ENCODE results near the gene CPE.
"Not testable (repeated sequence)": the region's sequence is repeated elsewhere in the genome, so short reads cannot be mapped to it uniquely, and the experiment has no call there.

Gene CPE

GRCh38 chr4:165470009-165470408 lies 91.2 kb downstream of the CPE start:
- FAIRE-seq = no peak

GRCh38 chr4:165472943-165473676 lies 94.3 kb downstream of the CPE start:
- FAIRE-seq = no peak

GRCh38 chr4:165474784-165475705 lies 96.2 kb downstream of the CPE start:
- no peak for FAIRE-seq

GRCh38 chr4:165475706-165476070 lies 96.9 kb downstream of the CPE start:
- FAIRE-seq = no peak

- no peak for FAIRE-seq
These were observed 97.6 kb downstream of the CPE start for GRCh38 chr4:165476214-165477098.

- no peak for FAIRE-seq
These were observed 99.0 kb downstream of the CPE start for GRCh38 chr4:165477799-165478198.

- FAIRE-seq = no peak
These were observed 99.5 kb downstream of the CPE start for GRCh38 chr4:165478260-165478659.

- no peak for FAIRE-seq
These were observed 102.4 kb downstream of the CPE start for GRCh38 chr4:165481053-165481835.

GRCh38 chr4:165489786-165490185 lies 111.0 kb downstream of the CPE start:
- FAIRE-seq = no peak

GRCh38 chr4:165492583-165492982 lies 113.8 kb downstream of the CPE start:
- FAIRE-seq = not testable (repeated sequence)

- FAIRE-seq = no peak
These were observed 114.6 kb downstream of the CPE start for GRCh38 chr4:165493359-165493758.

- FAIRE-seq = no peak
These were observed 124.4 kb downstream of the CPE start for GRCh38 chr4:165502916-165503907.

- FAIRE-seq = no peak
These were observed 125.4 kb downstream of the CPE start for GRCh38 chr4:165504184-165504583.

GRCh38 chr4:165505958-165506837 lies 127.4 kb downstream of the CPE start:
- FAIRE-seq = no peak

- no peak for FAIRE-seq
These were observed 128.0 kb downstream of the CPE start for GRCh38 chr4:165506849-165507248.

GRCh38 chr4:165507381-165507780 lies 128.6 kb downstream of the CPE start:
- FAIRE-seq = no peak

GRCh38 chr4:165508372-165509120 lies 129.7 kb downstream of the CPE start:
- FAIRE-seq = no peak

GRCh38 chr4:165512424-165512823 lies 133.6 kb downstream of the CPE start:
- no peak for FAIRE-seq

GRCh38 chr4:165514739-165515138 lies 135.9 kb downstream of the CPE start:
- FAIRE-seq = no peak
